Measurements from ENCODE around the gene PPP1R8. TPM values are rescaled to one million over a fixed set of nuclear protein-coding genes. Genes with fewer than 3 reads are reported as not detected.
"Not testable (repeated sequence)": the region's sequence is repeated elsewhere in the genome, so short reads cannot be mapped to it uniquely, and the experiment has no call there.

PPP1R8 gene
- total RNA-seq, 1 donor from 2014 or later, result 7.1 TPM

DNA sequence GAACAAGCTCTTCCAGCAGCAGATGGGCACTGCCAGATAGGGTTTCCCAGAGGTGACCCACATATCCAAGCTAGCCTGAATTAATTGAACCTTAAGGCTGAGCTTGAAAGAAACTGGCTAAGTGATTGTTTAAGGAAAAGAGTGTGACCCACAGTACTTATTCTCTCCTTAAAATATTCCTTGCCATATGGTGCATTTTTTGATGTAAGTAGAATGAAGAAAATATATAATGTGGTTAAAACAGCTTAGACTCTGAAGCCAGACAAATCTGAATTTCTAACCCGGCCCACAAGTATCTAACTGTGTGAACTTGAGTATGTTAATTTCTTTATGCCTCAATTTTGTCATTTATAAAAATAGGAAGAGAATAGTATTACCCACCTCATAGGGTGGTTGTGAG is 4.9 kb downstream of the PPP1R8 start:
- Histone ChIP-seq H3K27me3 (no peaks in the 10 kb centered on the region), H3K36me3 (peaks cover 30 to 31% of the 10 kb centered on the region in 2 donors), H3K27ac (no peak overlapping the region), H3K4me1 (peaks cover 3 to 11% of the 10 kb centered on the region in 2 donors), H3K9me3 (no peaks in the 10 kb centered on the region), H3K4me3 (no peak overlapping the region)
- no peak for DNase-seq (ENCODE audit: low spot score in 2 of 2)
- TF ChIP-seq, protein P1, sequence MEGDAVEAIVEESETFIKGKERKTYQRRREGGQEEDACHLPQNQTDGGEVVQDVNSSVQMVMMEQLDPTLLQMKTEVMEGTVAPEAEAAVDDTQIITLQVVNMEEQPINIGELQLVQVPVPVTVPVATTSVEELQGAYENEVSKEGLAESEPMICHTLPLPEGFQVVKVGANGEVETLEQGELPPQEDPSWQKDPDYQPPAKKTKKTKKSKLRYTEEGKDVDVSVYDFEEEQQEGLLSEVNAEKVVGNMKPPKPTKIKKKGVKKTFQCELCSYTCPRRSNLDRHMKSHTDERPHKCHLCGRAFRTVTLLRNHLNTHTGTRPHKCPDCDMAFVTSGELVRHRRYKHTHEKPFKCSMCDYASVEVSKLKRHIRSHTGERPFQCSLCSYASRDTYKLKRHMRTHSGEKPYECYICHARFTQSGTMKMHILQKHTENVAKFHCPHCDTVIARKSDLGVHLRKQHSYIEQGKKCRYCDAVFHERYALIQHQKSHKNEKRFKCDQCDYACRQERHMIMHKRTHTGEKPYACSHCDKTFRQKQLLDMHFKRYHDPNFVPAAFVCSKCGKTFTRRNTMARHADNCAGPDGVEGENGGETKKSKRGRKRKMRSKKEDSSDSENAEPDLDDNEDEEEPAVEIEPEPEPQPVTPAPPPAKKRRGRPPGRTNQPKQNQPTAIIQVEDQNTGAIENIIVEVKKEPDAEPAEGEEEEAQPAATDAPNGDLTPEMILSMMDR (IDR thresholded peaks at IDR 0.05), result no peak
- intact Hi-C loops (cut with DNase I), result loop anchor here (10.0 kb wide), 1 partner anchor 111 kb away; the partner anchor contains the start of gene FAM76A

DNA sequence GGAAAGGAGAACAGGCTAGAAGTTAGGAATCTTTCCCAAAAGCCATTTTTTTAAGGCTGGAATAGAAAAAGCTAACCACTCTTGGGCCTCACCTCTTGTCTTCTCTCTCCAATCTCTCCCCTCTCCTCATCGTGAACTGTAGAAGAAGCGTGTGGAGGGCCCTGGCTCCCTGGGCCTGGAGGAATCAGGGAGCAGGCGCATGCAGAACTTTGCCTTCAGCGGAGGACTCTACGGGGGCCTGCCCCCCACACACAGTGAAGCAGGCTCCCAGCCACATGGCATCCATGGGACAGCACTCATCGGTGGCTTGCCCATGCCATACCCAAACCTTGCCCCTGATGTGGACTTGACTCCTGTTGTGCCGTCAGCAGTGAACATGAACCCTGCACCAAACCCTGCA is 19.4 kb downstream of the PPP1R8 start:
- intact Hi-C loops (cut with DNase I), result no loop called here
- Histone ChIP-seq H3K27ac (no peak overlapping the region), H3K36me3 (peaks cover 39 to 67% of the 10 kb centered on the region in 2 donors), H3K27me3 (no peaks in the 10 kb centered on the region), H3K4me1 (no peaks in the 10 kb centered on the region), H3K4me3 (no peak overlapping the region), H3K9me3 (no peaks in the 10 kb centered on the region)
- TF ChIP-seq, protein P1 (IDR thresholded peaks at IDR 0.05), result no peak
- DNase-seq (ENCODE audit: low spot score in 2 of 2), result no peak

DNA sequence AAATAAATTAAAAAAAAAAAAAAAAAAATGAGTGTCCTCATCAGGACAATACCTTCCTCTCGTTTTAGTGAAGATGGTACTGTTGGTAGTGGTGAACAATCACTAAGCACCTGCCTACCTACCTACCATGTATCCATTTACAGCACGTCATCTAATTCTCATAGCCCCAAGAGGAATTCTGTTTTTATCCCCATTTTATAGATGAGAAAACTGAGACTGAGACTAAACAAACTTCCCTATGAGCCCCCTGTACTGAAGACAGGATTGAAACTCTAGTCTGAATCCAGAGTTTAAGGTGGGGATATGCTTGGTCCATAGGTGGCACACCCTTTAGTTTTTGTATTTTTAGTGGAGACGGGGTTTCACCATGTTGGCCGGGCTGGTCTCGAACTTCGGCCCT is 24.5 kb downstream of the PPP1R8 start:
- Histone ChIP-seq H3K9me3 (no peaks in the 10 kb centered on the region), H3K27me3 (no peaks in the 10 kb centered on the region), H3K27ac (no peak overlapping the region), H3K4me3 (no peak overlapping the region), H3K36me3 (peaks cover 12 to 16% of the 10 kb centered on the region in 2 donors), H3K4me1 (peaks cover 0 to 3% of the 10 kb centered on the region in 2 donors)
- no peak for DNase-seq (ENCODE audit: low spot score in 2 of 2)
- intact Hi-C loops (cut with DNase I), result no loop called here
- TF ChIP-seq, protein P1 (IDR thresholded peaks at IDR 0.05), result no peak

DNA sequence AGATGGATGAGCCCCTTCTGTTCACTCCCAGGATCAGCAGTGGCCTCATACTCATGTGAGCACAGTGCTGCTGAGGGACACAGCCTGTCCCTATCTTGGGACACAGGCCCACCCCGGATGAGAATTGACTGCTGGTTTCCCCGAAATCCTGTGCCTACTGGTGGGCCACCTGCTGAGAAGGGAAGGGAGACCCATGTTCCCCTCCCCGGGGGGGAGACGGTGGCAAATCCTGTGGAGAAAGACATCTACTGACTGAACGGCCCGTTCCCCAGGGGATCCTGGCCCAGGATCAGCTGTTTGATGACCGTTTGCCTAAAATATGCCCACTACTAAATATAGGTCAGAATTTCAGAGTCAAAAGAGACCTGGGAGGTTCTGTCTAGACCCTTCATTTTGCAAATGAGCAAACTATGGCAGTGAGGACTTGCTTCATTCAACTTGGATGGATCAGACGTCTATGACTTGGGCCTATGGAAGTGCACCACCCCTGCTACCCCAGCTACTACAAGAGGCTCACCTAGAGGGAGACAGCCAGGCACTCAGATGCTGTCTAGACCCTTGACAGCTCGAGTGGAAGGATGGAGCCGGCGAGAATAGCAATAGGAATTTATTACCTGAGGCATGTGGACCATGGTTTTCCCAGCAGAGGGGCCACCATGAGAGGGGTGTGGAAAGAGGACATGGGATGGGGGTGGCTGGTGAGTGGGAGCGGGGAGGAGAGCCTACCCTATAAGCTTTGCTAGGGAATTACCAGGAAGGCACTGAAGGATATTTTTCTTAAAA is 26.2 kb downstream of the PPP1R8 start:
- H3K27ac ChIP-seq, result no peak overlapping the region
- peaks cover 0 to 1% of the 10 kb centered on the region in 2 donors for H3K36me3 ChIP-seq
- TF ChIP-seq, protein P1 (IDR thresholded peaks at IDR 0.05), result no peak
- no peak for DNase-seq (ENCODE audit: low spot score in 2 of 2)
- peaks cover 0 to 3% of the 10 kb centered on the region in 2 donors for H3K4me1 ChIP-seq
- intact Hi-C loops (cut with DNase I), result no loop called here
- H3K4me3 ChIP-seq, result no peak overlapping the region
- no peaks in the 10 kb centered on the region for H3K27me3 ChIP-seq
- H3K9me3 ChIP-seq, result no peaks in the 10 kb centered on the region

DNA sequence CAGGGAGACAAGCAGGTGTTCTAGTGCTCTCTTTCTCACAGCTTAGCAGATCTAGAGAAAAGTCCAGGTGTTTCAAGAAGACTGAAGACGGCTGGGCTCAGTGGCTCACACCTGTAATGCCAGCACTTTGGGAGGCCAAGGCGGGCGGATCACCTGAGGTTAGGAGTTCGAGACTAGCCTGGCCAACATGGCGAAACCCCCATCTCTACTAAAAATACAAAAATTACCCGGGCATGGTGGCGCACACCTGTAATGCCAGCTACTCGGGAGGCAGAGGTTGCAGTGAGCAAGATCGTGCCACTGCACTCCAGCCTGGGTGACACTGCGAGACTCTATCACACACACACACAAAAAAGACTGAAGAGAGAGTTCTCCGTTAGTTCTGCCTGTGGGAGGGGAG is 27.0 kb downstream of the PPP1R8 start:
- DNase-seq (ENCODE audit: low spot score in 2 of 2); H3K27ac ChIP-seq; H3K4me3 ChIP-seq; H3K4me1 ChIP-seq; H3K9me3 ChIP-seq; H3K36me3 ChIP-seq; intact Hi-C loops (cut with DNase I); H3K27me3 ChIP-seq: not testable (repeated sequence)

DNA sequence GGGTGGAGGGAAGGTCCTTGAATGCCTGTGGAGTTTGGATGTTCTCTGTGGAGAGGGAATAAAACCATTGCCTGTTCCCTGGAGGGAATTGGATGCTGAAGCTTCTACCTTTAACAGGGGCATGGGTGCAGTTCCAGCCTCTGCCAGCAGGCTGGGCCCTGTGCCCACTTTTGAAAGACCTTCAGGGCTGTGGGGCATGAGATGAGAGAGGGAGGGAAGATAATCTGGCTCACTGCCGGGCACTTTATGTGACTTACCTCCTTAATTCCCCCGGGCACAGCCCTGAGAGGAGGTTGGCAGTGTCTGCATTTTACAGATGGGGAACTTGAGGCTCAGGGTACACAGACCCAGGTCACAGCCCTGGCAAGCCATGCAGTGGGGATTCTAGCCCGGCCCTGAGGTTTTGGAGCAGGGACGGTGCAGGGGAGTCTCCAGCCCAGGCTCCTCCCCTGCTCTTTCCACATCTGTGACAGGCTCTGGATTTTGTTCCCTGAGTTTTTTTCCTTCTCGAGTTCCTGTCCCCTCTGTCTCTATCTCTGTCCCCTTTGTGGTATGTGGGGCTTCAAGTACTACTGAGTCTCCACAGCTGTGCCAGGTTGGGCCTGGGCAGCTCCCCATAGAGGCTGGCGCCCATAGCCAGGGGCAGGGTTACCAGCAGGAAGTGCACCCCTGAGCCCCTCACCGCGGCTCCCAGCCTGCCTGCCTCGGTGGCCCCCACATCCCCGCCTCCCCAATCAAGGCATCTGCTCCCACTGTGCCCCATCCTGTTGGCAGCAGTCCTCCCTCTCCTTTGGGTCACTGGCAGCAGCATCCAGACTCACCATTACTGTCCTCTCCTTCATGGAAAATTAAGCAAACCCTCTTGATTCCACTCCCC is 27.7 kb downstream of the PPP1R8 start:
- H3K4me3 ChIP-seq, result no peak overlapping the region
- H3K36me3 ChIP-seq, result no peaks in the 10 kb centered on the region
- H3K27me3 ChIP-seq, result no peaks in the 10 kb centered on the region
- H3K27ac ChIP-seq, result no peak overlapping the region
- peaks cover 0 to 3% of the 10 kb centered on the region in 2 donors for H3K4me1 ChIP-seq
- TF ChIP-seq, protein P1 (IDR thresholded peaks at IDR 0.05), result peak; percentile 81 to 90 (median 82)
- intact Hi-C loops (cut with DNase I), result loop anchor here (1.0 kb wide), 1 partner anchor 121 kb away; no protein-coding TSS in a partner anchor
- H3K9me3 ChIP-seq, result no peaks in the 10 kb centered on the region
- DNase-seq (ENCODE audit: low spot score in 2 of 2), result peak; percentile 47 to 91

All from ascending aorta (tissue), 2 donors.